Cardiac muscle cell (in vitro differentiated cells and primary cell): Measurements from ENCODE around the gene MMP21. TPM values are rescaled to one million over a fixed set of nuclear protein-coding genes. Genes with fewer than 3 reads are reported as not detected.

Experiments
- DNase-seq, 2 donors: peaks; one replicate each; pipeline versions ENCODE4 v3.0.0 to v3.0.0-alpha.2; 2010 to 2017; ENCODE audit warnings: low read depth in 1 of 2, low spot score in 1 of 2
- H3K27ac ChIP-seq: fragments of 200-600 bp; sonication (generic); 2 replicates; pipeline ENCODE4 v1.5.1; 2016
- H3K27me3 ChIP-seq: fragments of 200-600 bp; sonication (generic); 2 replicates; pipeline ENCODE4 v1.6.0; 2016; ENCODE audit warnings: control low read depth
- H3K36me3 ChIP-seq: fragments of 200-600 bp; sonication (generic); 2 replicates; pipeline ENCODE4 v1.5.1; 2016; ENCODE audit warnings: control low read depth
- H3K4me1 ChIP-seq: fragments of 200-600 bp; sonication (generic); 2 replicates; pipeline ENCODE4 v1.8.1; 2017; ENCODE audit warnings: low read depth, mild to moderate bottlenecking, mixed run types
- H3K4me3 ChIP-seq: fragments of 200-600 bp; sonication (generic); 2 replicates; pipeline ENCODE4 v1.5.1; 2016; ENCODE audit warnings: mild to moderate bottlenecking
- H3K9me3 ChIP-seq: fragments of 200-600 bp; sonication (generic); 2 replicates; pipeline ENCODE4 v1.5.1; 2017; ENCODE audit warnings: low read depth, mild to moderate bottlenecking, control low read depth
- polyA plus RNA-seq: library from polyadenylated mRNA; unstranded; fragments of >200 nt; fragmentation: Nextera tagmentation; extraction: Ambion mirVana; gene quantifications from 2 replicates; pipeline ENCODE4 v1.2.1, GENCODE V29; 2016
- total RNA-seq: library from RNA; depleted of rRNA; stranded (reverse); fragments of >200 nt; gene quantifications from 2 replicates; pipeline ENCODE4 v1.2.3, GENCODE V29; 2016
- TF ChIP-seq, protein P1 (sequence below): IDR thresholded peaks from 2 replicates; pipeline ENCODE4 v1.5.1; 2012; ENCODE audit warnings: low read depth, mild to moderate bottlenecking, low read length

Gene MMP21, protein sequence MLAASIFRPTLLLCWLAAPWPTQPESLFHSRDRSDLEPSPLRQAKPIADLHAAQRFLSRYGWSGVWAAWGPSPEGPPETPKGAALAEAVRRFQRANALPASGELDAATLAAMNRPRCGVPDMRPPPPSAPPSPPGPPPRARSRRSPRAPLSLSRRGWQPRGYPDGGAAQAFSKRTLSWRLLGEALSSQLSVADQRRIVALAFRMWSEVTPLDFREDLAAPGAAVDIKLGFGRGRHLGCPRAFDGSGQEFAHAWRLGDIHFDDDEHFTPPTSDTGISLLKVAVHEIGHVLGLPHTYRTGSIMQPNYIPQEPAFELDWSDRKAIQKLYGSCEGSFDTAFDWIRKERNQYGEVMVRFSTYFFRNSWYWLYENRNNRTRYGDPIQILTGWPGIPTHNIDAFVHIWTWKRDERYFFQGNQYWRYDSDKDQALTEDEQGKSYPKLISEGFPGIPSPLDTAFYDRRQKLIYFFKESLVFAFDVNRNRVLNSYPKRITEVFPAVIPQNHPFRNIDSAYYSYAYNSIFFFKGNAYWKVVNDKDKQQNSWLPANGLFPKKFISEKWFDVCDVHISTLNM
- total RNA-seq (0.32 TPM in 1 of 2 replicates, not detected in the other), polyA plus RNA-seq (not detected in 2 replicates)

DNA sequence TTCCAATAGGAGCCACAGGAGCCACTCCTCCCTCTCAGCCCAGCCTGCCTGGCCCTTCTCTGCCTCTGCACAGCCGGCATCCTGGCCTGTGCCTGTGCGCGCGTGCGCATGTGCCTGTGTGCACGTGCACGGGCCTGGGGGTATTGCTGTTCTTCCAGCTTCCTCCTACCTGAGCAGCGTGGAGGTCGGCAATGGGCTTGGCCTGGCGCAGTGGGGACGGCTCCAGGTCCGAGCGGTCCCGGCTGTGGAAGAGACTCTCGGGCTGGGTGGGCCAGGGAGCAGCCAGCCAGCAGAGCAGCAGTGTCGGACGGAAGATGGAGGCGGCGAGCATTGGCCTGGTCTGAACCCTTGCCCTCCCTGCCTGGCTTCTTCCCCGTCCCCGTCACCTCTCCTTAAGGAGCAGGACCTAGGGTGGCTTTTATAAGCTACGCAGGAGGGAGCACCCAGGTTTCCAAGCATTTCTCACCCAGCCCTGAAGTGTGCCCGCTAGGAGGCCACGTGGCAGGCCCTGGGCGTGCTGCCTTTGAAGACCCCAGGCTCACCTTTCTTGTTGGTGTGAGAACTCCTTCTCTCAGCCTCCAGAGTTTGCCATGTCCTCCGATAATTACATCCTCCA, at the start of gene MMP21:
Gene MMP21 (minus strand): TSS at position 331 of the 616 bp plus-strand sequence. CDS start 0 bp downstream, at position 331.
- H3K36me3 ChIP-seq, result no peaks in the 10 kb centered on the region
- TF ChIP-seq, protein P1, sequence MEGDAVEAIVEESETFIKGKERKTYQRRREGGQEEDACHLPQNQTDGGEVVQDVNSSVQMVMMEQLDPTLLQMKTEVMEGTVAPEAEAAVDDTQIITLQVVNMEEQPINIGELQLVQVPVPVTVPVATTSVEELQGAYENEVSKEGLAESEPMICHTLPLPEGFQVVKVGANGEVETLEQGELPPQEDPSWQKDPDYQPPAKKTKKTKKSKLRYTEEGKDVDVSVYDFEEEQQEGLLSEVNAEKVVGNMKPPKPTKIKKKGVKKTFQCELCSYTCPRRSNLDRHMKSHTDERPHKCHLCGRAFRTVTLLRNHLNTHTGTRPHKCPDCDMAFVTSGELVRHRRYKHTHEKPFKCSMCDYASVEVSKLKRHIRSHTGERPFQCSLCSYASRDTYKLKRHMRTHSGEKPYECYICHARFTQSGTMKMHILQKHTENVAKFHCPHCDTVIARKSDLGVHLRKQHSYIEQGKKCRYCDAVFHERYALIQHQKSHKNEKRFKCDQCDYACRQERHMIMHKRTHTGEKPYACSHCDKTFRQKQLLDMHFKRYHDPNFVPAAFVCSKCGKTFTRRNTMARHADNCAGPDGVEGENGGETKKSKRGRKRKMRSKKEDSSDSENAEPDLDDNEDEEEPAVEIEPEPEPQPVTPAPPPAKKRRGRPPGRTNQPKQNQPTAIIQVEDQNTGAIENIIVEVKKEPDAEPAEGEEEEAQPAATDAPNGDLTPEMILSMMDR, result no peak
- H3K4me3 ChIP-seq, result no peak within 1 kb of the TSS
- H3K9me3 ChIP-seq, result no peaks in the 10 kb centered on the region
- no peak within 1 kb of the TSS for H3K27ac ChIP-seq
- no peaks in the 10 kb centered on the region for H3K4me1 ChIP-seq
- no peaks in the 10 kb centered on the region for H3K27me3 ChIP-seq
- DNase-seq, result no peak

GRCh38 chr10:125824736-125825135, 49.1 kb upstream of the MMP21 start:
- H3K27ac ChIP-seq, result no peak overlapping the region
- TF ChIP-seq, protein P1, result no peak
- DNase-seq, result no peak
- H3K4me3 ChIP-seq, result peak overlapping the region; percentile 87
- H3K4me1 ChIP-seq, result peaks cover 5% of the 10 kb centered on the region
- H3K9me3 ChIP-seq, result no peaks in the 10 kb centered on the region
- H3K27me3 ChIP-seq, result no peaks in the 10 kb centered on the region
- H3K36me3 ChIP-seq, result peaks cover 15% of the 10 kb centered on the region

GRCh38 chr10:125823663-125824251, 48.1 kb upstream of the MMP21 start:
- Histone ChIP-seq H3K4me3 (peak overlapping the region; percentile 87), H3K36me3 (peaks cover 6% of the 10 kb centered on the region), H3K4me1 (peaks cover 5% of the 10 kb centered on the region), H3K27me3 (no peaks in the 10 kb centered on the region), H3K9me3 (no peaks in the 10 kb centered on the region), H3K27ac (peak overlapping the region; percentile 98)
- TF ChIP-seq, protein P1, result no peak
- peak in 1 of 2 donors; percentile 15 for DNase-seq

- DNase-seq, result peak; percentile 93 to 95
- H3K27ac ChIP-seq, result peak within 1 kb of the TSS; percentile 98
- peaks cover 5% of the 10 kb centered on the region for H3K4me1 ChIP-seq
- peak within 1 kb of the TSS; percentile 87 for H3K4me3 ChIP-seq
- H3K36me3 ChIP-seq, result peaks cover 6% of the 10 kb centered on the region
- TF ChIP-seq, protein P1, result no peak
- no peaks in the 10 kb centered on the region for H3K27me3 ChIP-seq
- H3K9me3 ChIP-seq, result no peaks in the 10 kb centered on the region
Measured at GRCh38 chr10:125822878-125823662, 47.4 kb upstream of the MMP21 start, which contains the start of the genes BCCIP and UROS. BCCIP (plus strand) TSS chr10:125823546; CDS start chr10:125823558, 12 bp downstream. UROS (minus strand) TSS chr10:125823258; CDS start chr10:125816499, 6,759 bp downstream.
